Measurements from ENCODE around the gene ULK4. TPM values are rescaled to one million over a fixed set of nuclear protein-coding genes. Genes with fewer than 3 reads are reported as not detected.

Gene ULK4
- total and polyA plus RNA-seq, 9 of the 15 experiments (the other 6 are each of a cell fraction or from before 2014, with no cell fraction given) = 3.0 to 5.9 (median 3.5) TPM

DNA sequence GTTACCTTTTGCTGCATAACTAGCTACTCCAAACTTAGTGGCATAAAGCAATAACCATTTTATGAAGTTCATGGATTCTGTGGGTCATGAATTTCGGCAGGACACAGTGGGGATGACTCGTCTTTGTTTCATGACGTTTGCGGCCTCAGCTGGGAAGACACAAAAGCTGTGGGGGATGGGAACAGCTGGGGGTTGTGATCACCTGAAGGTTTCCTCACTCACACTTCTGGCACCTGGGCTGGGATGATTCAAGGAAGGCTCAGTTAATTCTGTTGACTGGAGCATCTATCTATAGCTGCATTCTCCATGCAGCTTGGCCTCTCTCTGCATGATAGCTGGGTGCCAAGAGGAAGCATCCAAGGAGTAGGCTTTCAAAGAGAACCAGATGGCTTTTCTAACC, 332.8 kb downstream of the ULK4 start:
- no peak overlapping the region for H3K4me3 ChIP-seq
- no peak overlapping the region for H3K4me2 ChIP-seq (ENCODE audit: insufficient read depth, low read length)
- CTCF ChIA-PET (ENCODE audit: low intra/inter-chr PET ratio) = no interaction called here
- BruUV-seq (replicated peaks) = no TSS peak
- WGBS (ENCODE audit: insufficient coverage, low coverage, missing lambda C conversion rate) = 11% methylated on average over 4 of the region's 4 CpGs
- H3K4me1 ChIP-seq (replicated peaks in 1 of 2; ENCODE audit: control insufficient read depth in 2 of 2, insufficient read depth in 2 of 2, low read length in 2 of 2) = no peaks in the 10 kb centered on the region
- no peak for FAIRE-seq
- in situ Hi-C loops (cut with MboI) (no loop called here), intact Hi-C loops (cut with micrococcal nuclease) (no loop called here)
- TF ChIP-seq KAT7 (CRISPR knock-in tag; IDR thresholded peaks at IDR 0.05; ENCODE audit: borderline replicate concordance) (no peak), ZNF143 (CRISPR knock-in tag; IDR thresholded peaks at IDR 0.05) (no peak), ZNF354B (CRISPR knock-in tag; IDR thresholded peaks at IDR 0.05) (no peak), ZSCAN29 (IDR thresholded peaks at IDR 0.05) (no peak)
- no peaks in the 10 kb centered on the region for H3K9me3 ChIP-seq (replicated peaks; ENCODE audit: control insufficient read depth, insufficient read depth, low read depth, low read length)
- no peaks in the 10 kb centered on the region for H3K36me3 ChIP-seq (ENCODE audit: control insufficient read depth, insufficient read depth, low read length)
- no peak overlapping the region for H2AFZ ChIP-seq (ENCODE audit: low read depth, low read length)
- no peaks in the 10 kb centered on the region for H4K20me1 ChIP-seq (replicated peaks; ENCODE audit: control insufficient read depth, insufficient read depth, low read length)
- POLR2A ChIA-PET = interaction anchor here (0.7 kb wide), 1 partner anchor 12 kb away, joined by 4 read pairs; no protein-coding TSS in a partner anchor
- no peak overlapping the region for H3K27ac ChIP-seq (ENCODE audit: extremely low read depth, low read depth, low read length)
- no peak for DNase-seq (ENCODE audit: extremely low read depth in 1 of 4, low spot score in 3 of 4)
- ATAC-seq = no peak
- no peaks in the 10 kb centered on the region for H3K9me1 ChIP-seq (ENCODE audit: control insufficient read depth, insufficient read depth, low read length)
- no peaks in the 10 kb centered on the region for H3K79me2 ChIP-seq (ENCODE audit: control insufficient read depth, insufficient read depth, low read length)
- no peak overlapping the region for H3K9ac ChIP-seq (ENCODE audit: insufficient read depth in 1 of 2, low read depth in 2 of 2, low read length in 2 of 2)
- peaks cover 0 to 3% of the 10 kb centered on the region in 2 experiments; a peak in 2 of 5 replicates for H3K27me3 ChIP-seq (ENCODE audit: control insufficient read depth in 2 of 2, insufficient read depth in 2 of 2, low read length in 2 of 2)

DNA sequence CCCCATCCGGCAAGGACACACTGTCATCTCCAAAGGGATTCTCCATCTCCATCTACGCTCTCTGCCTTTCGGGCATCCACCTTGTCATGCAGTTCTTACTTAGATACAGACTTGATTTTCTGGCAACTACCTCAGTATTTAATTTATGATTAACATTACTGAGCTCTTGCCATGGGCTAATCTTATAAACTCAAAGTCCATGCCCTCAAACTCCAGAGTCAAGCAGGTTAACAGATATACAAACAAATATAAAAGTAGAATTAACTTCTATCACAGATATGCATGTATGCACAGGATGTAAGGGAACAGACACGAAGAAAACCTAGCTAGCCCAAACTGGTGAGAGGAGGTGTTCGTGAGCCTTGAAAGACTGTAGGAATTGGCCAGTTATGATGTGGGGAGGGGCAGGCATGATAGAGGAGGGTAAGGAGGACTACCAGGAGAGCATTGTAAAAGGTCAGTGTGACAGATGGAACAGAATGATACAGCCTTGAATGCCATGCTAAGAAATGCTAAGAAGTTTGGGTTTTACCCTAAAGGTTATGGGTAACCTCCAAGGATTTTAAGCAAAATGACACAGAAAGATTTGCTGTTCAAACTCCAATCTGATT, 334.3 kb downstream of the ULK4 start:
- POLR2A ChIA-PET = interaction anchor here (0.6 to 1.3 kb wide), 2 partner anchors 11 to 15 kb away, joined by 3 read pairs; no protein-coding TSS in a partner anchor
- in situ Hi-C loops (cut with MboI) (no loop called here), intact Hi-C loops (cut with micrococcal nuclease) (no loop called here)
- Histone ChIP-seq H3K4me3 (no peak overlapping the region), H2AFZ (ENCODE audit: low read depth, low read length) (no peak overlapping the region), H3K9me1 (ENCODE audit: control insufficient read depth, insufficient read depth, low read length) (no peaks in the 10 kb centered on the region), H3K4me1 (replicated peaks in 1 of 2; ENCODE audit: control insufficient read depth in 2 of 2, insufficient read depth in 2 of 2, low read length in 2 of 2) (no peaks in the 10 kb centered on the region), H3K79me2 (ENCODE audit: control insufficient read depth, insufficient read depth, low read length) (no peaks in the 10 kb centered on the region), H4K20me1 (replicated peaks; ENCODE audit: control insufficient read depth, insufficient read depth, low read length) (no peaks in the 10 kb centered on the region), H3K4me2 (ENCODE audit: insufficient read depth, low read length) (no peak overlapping the region), H3K27ac (ENCODE audit: extremely low read depth, low read depth, low read length) (no peak overlapping the region), H3K27me3 (ENCODE audit: control insufficient read depth in 2 of 2, insufficient read depth in 2 of 2, low read length in 2 of 2) (peaks cover 0 to 3% of the 10 kb centered on the region in 2 experiments; a peak in 2 of 5 replicates), H3K9me3 (replicated peaks; ENCODE audit: control insufficient read depth, insufficient read depth, low read depth, low read length) (no peaks in the 10 kb centered on the region), H3K36me3 (ENCODE audit: control insufficient read depth, insufficient read depth, low read length) (no peaks in the 10 kb centered on the region), H3K9ac (ENCODE audit: insufficient read depth in 1 of 2, low read depth in 2 of 2, low read length in 2 of 2) (no peak overlapping the region)
- 1% methylated on average over 5 of the region's 5 CpGs for WGBS (ENCODE audit: insufficient coverage, low coverage, missing lambda C conversion rate)
- TF ChIP-seq PHB (CRISPR knock-in tag; IDR thresholded peaks at IDR 0.05) (no peak), TARDBP (IDR thresholded peaks at IDR 0.05) (no peak), EHMT2 (IDR thresholded peaks at IDR 0.05) (no peak), ZNF24 (IDR thresholded peaks at IDR 0.05) (no peak)
- TF ChIP-seq, protein P1, sequence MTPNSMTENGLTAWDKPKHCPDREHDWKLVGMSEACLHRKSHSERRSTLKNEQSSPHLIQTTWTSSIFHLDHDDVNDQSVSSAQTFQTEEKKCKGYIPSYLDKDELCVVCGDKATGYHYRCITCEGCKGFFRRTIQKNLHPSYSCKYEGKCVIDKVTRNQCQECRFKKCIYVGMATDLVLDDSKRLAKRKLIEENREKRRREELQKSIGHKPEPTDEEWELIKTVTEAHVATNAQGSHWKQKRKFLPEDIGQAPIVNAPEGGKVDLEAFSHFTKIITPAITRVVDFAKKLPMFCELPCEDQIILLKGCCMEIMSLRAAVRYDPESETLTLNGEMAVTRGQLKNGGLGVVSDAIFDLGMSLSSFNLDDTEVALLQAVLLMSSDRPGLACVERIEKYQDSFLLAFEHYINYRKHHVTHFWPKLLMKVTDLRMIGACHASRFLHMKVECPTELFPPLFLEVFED (CRISPR knock-in tag; conservative IDR thresholded peaks at IDR 0.05) = no peak
- TF ChIP-seq, protein P2, sequence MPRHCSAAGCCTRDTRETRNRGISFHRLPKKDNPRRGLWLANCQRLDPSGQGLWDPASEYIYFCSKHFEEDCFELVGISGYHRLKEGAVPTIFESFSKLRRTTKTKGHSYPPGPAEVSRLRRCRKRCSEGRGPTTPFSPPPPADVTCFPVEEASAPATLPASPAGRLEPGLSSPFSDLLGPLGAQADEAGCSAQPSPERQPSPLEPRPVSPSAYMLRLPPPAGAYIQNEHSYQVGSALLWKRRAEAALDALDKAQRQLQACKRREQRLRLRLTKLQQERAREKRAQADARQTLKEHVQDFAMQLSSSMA (CRISPR knock-in tag; IDR thresholded peaks at IDR 0.05) = no peak
- no peak for DNase-seq (ENCODE audit: extremely low read depth in 1 of 4, low spot score in 3 of 4)
- ATAC-seq = no peak
- no peak for FAIRE-seq
- CTCF ChIA-PET (ENCODE audit: low intra/inter-chr PET ratio) = no interaction called here
- BruUV-seq (replicated peaks) = no TSS peak

All from K562 (cell line).